OCI-LY7 (cell line): ENCODE results near the gene EIF2S1. TPM values are rescaled to one million over a fixed set of nuclear protein-coding genes. Genes with fewer than 3 reads are reported as not detected.
"Not testable (repeated sequence)": the region's sequence is repeated elsewhere in the genome, so short reads cannot be mapped to it uniquely, and the experiment has no call there.

Experiments used
- BruUV-seq: library from RNA; stranded (reverse); fragments of 400-500 nt; replicated peaks from 2 replicates; lab custom pipeline; 2021; lab: Mats Ljungman, UMichigan
- CTCF ChIA-PET: fragments of 300-600 bp; sonication (Branson Sonifier 250); formaldehyde crosslinking; loops from one replicate; lab custom pipeline; 2022; ENCODE audit warnings: antibody characterized with exemption; ENCODE audit not compliant: unreplicated experiment; lab: Charles Lee
- POLR2A ChIA-PET: fragments of 300-600 bp; sonication (Branson Sonifier 250); formaldehyde crosslinking; loops from one replicate; lab custom pipeline; 2022; ENCODE audit warnings: antibody characterized with exemption; lab: Charles Lee
- DNase-seq: peaks from one replicate; pipeline ENCODE4 v3.0.0-alpha.2; 2015; ENCODE audit warnings: low spot score
- H2AFZ ChIP-seq: fragments of 200-600 bp; sonication (generic), shearing (Covaris generic); 2 replicates; pipeline ENCODE4 v1.6.1; 2014; ENCODE audit warnings: mild to moderate bottlenecking, antibody characterized with exemption, low read length, moderate library complexity
- H3K27ac ChIP-seq: fragments of 200-600 bp; sonication (generic); 2 replicates; pipeline ENCODE4 v1.5.1; 2014; ENCODE audit warnings: mixed run types, low read depth, mild to moderate bottlenecking, moderate library complexity, low read length, inconsistent platforms; ENCODE audit not compliant: poor library complexity, severe bottlenecking
- H3K36me3 ChIP-seq: fragments of 200-600 bp; sonication (generic); 2 replicates; pipeline ENCODE4 v1.6.1; 2014; ENCODE audit warnings: mild to moderate bottlenecking, antibody characterized with exemption, low read length, moderate library complexity, mixed read lengths; ENCODE audit not compliant: insufficient read depth
- H3K4me1 ChIP-seq: fragments of 200-600 bp; sonication (generic); 2 replicates; pipeline ENCODE4 v1.5.1; 2014; ENCODE audit warnings: mild to moderate bottlenecking, low read length; ENCODE audit not compliant: insufficient read depth, poor library complexity, severe bottlenecking
- H3K4me2 ChIP-seq: fragments of 200-600 bp; sonication (generic); 2 replicates; pipeline ENCODE4 v1.6.1; 2014; ENCODE audit warnings: mild to moderate bottlenecking, low read length
- H3K4me3 ChIP-seq: fragments of 200-600 bp; sonication (generic); 2 replicates; pipeline ENCODE4 v1.5.1; 2014; ENCODE audit warnings: mild to moderate bottlenecking, low read depth, low read length; ENCODE audit not compliant: poor library complexity, severe bottlenecking
- H3K79me2 ChIP-seq: fragments of 200-600 bp; sonication (generic); 2 replicates; pipeline ENCODE4 v1.6.1; 2016; ENCODE audit warnings: low read depth, mild to moderate bottlenecking, low read length, moderate library complexity, mixed read lengths; ENCODE audit not compliant: insufficient read depth
- H3K9me2 ChIP-seq: fragments of 200-600 bp; sonication (generic); 2 replicates; pipeline ENCODE4 v1.6.1; 2016; ENCODE audit warnings: mild to moderate bottlenecking, low read length, mixed read lengths; ENCODE audit not compliant: insufficient read depth
- H3K9me3 ChIP-seq: fragments of 200-600 bp; sonication (generic); 2 replicates; pipeline ENCODE4 v1.6.1; 2014; ENCODE audit warnings: mild to moderate bottlenecking, mixed run types, low read length, mixed read lengths
- H4K20me1 ChIP-seq: fragments of 200-600 bp; sonication (generic); 2 replicates; pipeline ENCODE4 v1.6.1; 2014; ENCODE audit warnings: mild to moderate bottlenecking, antibody characterized with exemption, low read length, moderate library complexity, mixed read lengths; ENCODE audit not compliant: insufficient read depth
- EZH2phosphoT487 ChIP-seq: fragments of 200-600 bp; sonication (generic); IDR thresholded peaks from 2 replicates; pipeline ENCODE4 v1.6.1; 2018; ENCODE audit warnings: low read depth, borderline replicate concordance, mild to moderate bottlenecking, mixed run types, antibody characterized with exemption, low read length, moderate library complexity, mixed read lengths
- intact Hi-C: fragments of 100-400 bp; cut with micrococcal nuclease; formaldehyde crosslinking; loops from one replicate; pipeline ENCODE4 v1.10.0; 2022; ENCODE audit not compliant: unreplicated experiment
- total RNA-seq, 2 experiments: library from RNA; depleted of rRNA in 1 of 2; stranded (reverse); fragments of >200 nt in 1 of 2; shearing (Covaris generic) in 1 of 2; gene quantifications; 2 replicates each; pipeline ENCODE4 v1.2.3, GENCODE V29; 2014 to 2022
- TF ChIP-seq, protein P1 (sequence below): fragments of 200-600 bp; sonication (generic); conservative IDR thresholded peaks from 2 replicates; pipeline ENCODE4 v1.5.1; 2014; ENCODE audit warnings: mild to moderate bottlenecking, antibody characterized with exemption, low read length, moderate library complexity, mixed read lengths

The EIF2S1 gene
- total RNA-seq, 2 experiments from 2014 or later = 161 to 170 TPM

DNA sequence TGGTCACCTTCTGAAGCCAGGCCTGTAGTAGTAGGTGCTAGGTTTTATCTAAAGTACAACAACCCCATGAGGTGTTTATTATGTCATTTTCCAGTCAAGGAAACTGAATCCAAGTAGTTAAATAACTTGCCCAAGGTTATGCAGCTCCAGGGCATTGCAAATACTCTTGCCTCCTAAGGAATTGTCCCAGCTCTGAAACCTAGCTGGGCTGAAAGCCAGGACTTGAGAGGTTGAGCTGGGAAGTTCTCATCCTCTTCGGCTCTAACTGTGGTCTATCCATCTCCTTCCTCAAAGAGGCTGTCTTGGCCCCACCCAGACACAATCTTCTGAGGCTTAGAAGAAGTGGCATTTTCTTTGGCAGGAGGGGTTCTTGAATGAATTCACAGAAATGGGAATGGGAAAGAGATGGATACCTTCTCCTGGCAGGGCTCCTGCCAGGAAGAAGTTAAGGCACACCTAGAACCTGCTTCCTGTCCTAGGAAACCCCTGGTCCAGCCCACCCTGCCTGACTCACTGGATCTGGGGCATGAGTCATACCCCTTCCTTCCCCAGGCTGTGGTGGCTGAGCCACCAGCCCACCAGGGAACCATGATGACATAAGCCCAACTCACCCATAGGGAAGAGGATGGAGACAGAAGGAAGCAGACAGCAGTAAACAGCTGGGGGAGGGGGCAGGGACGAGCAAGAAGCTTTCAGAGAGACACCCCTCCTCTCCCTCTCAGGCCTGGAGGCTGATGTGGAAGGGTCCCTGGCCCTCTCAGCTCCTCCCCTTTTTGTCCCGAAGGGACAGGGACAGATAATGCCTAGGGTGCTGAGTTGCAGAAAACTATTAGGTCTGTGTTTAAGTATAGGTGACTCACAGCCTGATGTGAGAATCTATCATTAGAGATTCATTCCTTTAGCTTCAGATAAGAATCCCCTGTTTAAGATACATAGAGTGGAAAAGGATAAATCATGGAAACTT is 54.0 kb downstream of the EIF2S1 start:
- peaks cover 3% of the 10 kb centered on the region for H3K4me1 ChIP-seq
- H2AFZ ChIP-seq = no peak overlapping the region
- H4K20me1 ChIP-seq = no peaks in the 10 kb centered on the region
- CTCF ChIA-PET = no interaction called here
- no peaks in the 10 kb centered on the region for H3K9me2 ChIP-seq
- intact Hi-C loops = no loop called here
- no peak for DNase-seq
- TF ChIP-seq EZH2phosphoT487 = no peak
- TF ChIP-seq, protein P1, sequence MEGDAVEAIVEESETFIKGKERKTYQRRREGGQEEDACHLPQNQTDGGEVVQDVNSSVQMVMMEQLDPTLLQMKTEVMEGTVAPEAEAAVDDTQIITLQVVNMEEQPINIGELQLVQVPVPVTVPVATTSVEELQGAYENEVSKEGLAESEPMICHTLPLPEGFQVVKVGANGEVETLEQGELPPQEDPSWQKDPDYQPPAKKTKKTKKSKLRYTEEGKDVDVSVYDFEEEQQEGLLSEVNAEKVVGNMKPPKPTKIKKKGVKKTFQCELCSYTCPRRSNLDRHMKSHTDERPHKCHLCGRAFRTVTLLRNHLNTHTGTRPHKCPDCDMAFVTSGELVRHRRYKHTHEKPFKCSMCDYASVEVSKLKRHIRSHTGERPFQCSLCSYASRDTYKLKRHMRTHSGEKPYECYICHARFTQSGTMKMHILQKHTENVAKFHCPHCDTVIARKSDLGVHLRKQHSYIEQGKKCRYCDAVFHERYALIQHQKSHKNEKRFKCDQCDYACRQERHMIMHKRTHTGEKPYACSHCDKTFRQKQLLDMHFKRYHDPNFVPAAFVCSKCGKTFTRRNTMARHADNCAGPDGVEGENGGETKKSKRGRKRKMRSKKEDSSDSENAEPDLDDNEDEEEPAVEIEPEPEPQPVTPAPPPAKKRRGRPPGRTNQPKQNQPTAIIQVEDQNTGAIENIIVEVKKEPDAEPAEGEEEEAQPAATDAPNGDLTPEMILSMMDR = no peak
- no peak overlapping the region for H3K4me2 ChIP-seq
- H3K27ac ChIP-seq = no peak overlapping the region
- POLR2A ChIA-PET = no interaction called here
- H3K4me3 ChIP-seq = no peak overlapping the region
- no TSS peak for BruUV-seq
- no peaks in the 10 kb centered on the region for H3K36me3 ChIP-seq
- H3K9me3 ChIP-seq = no peaks in the 10 kb centered on the region
- H3K79me2 ChIP-seq = no peaks in the 10 kb centered on the region

DNA sequence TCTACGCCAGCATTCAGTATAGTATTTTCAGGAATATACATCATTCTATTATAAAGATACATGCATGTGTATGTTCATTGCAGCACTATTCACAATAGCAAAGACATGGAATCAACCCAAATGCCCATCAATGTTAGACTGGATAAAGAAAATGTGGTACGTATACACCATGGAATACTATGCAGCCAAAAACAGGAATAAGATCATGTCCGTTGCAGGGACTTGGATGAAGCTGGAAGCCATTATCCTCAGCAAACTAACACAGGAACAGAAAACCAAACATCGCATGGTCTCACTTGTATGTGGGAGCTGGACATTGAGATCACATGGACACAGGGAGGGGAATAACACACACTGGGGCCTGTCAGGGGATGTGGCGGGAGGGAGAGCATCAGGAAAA is 55.5 kb downstream of the EIF2S1 start:
- DNase-seq, CTCF ChIA-PET, H3K27ac ChIP-seq, H3K4me1 ChIP-seq, H2AFZ ChIP-seq, intact Hi-C loops, H3K36me3 ChIP-seq, H4K20me1 ChIP-seq, H3K4me3 ChIP-seq, H3K79me2 ChIP-seq, H3K9me3 ChIP-seq, H3K9me2 ChIP-seq, BruUV-seq, H3K4me2 ChIP-seq, POLR2A ChIA-PET: not testable (repeated sequence)

DNA sequence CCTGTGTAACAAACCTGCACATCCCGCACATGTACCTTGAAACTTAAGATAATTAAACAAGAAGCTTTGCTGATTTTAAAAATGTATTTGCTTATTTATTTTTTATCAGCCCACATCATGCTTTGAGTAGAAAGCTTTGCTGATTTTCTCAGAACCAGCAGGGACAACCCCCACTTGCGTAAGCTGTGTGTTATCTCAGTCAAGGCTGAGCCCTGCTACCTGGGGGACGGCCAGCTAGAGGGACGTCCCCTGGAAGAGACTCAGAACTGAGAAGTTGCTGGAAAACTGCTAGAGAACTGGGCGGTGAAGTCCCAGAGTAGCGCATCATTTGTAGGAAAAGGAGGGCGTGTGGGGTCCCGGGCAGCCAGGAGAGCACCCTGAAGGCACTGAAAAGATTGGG is 56.0 kb downstream of the EIF2S1 start:
- no peak overlapping the region for H3K4me2 ChIP-seq
- no peaks in the 10 kb centered on the region for H4K20me1 ChIP-seq
- H3K79me2 ChIP-seq = no peaks in the 10 kb centered on the region
- no peaks in the 10 kb centered on the region for H3K9me3 ChIP-seq
- H2AFZ ChIP-seq = no peak overlapping the region
- H3K4me1 ChIP-seq = peaks cover 3% of the 10 kb centered on the region
- TF ChIP-seq, protein P1 = no peak
- no peak for TF ChIP-seq EZH2phosphoT487
- CTCF ChIA-PET = no interaction called here
- POLR2A ChIA-PET = interaction anchor here (0.5 kb wide), 1 partner anchor 315 kb away, joined by 3 read pairs; no protein-coding TSS in a partner anchor
- intact Hi-C loops = no loop called here
- DNase-seq = no peak
- H3K4me3 ChIP-seq = no peak overlapping the region
- no peak overlapping the region for H3K27ac ChIP-seq
- no TSS peak for BruUV-seq
- no peaks in the 10 kb centered on the region for H3K36me3 ChIP-seq
- H3K9me2 ChIP-seq = no peaks in the 10 kb centered on the region
